Tibial artery (tissue), 4 donors: Measurements from ENCODE around the gene TOM1L2.

Experiments used
- DNase-seq, 2 donors: peaks; one replicate each; pipeline ENCODE4 v3.0.0-alpha.2; 2019
- H3K27ac ChIP-seq, 2 donors: fragments of 200-600 bp; sonication (generic) in 1 of 2; 1 replicate in 1 of 2; 2 replicates in 1 of 2; pipeline ENCODE4 v1.5.1; 2018 to 2019; ENCODE audit warnings: mild to moderate bottlenecking in 1 of 2
- H3K27me3 ChIP-seq, 2 donors: fragments of 200-600 bp; sonication (generic) in 1 of 2; one replicate each; pipeline versions ENCODE4 v1.5.1 to v1.6.0; 2016 to 2019
- H3K36me3 ChIP-seq, 3 donors: fragments of 200-600 bp; sonication (generic) in 2 of 3; one replicate each; pipeline ENCODE4 v1.5.1; 2016 to 2019; ENCODE audit warnings: mild to moderate bottlenecking in 2 of 3
- H3K4me1 ChIP-seq, 4 donors: fragments of 200-600 bp; sonication (generic) in 2 of 4; 1 replicate in 3 of 4; 2 replicates in 1 of 4; pipeline ENCODE4 v1.5.1; 2016 to 2019
- H3K4me3 ChIP-seq, 2 donors: fragments of 200-600 bp; sonication (generic) in 1 of 2; 1 replicate in 1 of 2; 2 replicates in 1 of 2; pipeline ENCODE4 v1.5.1; 2018 to 2019; ENCODE audit warnings: mild to moderate bottlenecking in 2 of 2
- H3K9me3 ChIP-seq, 3 donors: fragments of 200-600 bp; sonication (generic) in 1 of 3; one replicate each; pipeline ENCODE4 v1.5.1; 2016 to 2019
- CTCF ChIP-seq, 2 experiments: fragments of 200-600 bp in 1 of 2; fragments of 450-650 bp in 1 of 2; IDR thresholded peaks; one replicate each; pipeline ENCODE4 v1.5.1; 2017 to 2019; ENCODE audit warnings: antibody characterized with exemption in 2 of 2, mild to moderate bottlenecking in 1 of 2, moderate library complexity in 1 of 2
- intact Hi-C: fragments of 100-400 bp; cut with DNase I; formaldehyde crosslinking; loops from one replicate; pipeline ENCODE4 v1.15.0; 2023; ENCODE audit warnings: low total_unique reads

TOM1L2 gene

GRCh38 chr17:17989081-17989480 is 16.9 kb upstream of the TOM1L2 start:
- Histone ChIP-seq H3K27ac (no peak overlapping the region), H3K9me3 (no peaks in the 10 kb centered on the region), H3K4me1 (no peaks in the 10 kb centered on the region), H3K27me3 (no peaks in the 10 kb centered on the region), H3K36me3 (peaks cover 0 to 63% (median 0%) of the 10 kb centered on the region in 3 donors), H3K4me3 (no peak overlapping the region)
- no peak for TF ChIP-seq CTCF (IDR thresholded peaks at IDR 0.05)
- DNase-seq = no peak
- intact Hi-C loops = no loop called here

GRCh38 chr17:17988427-17988945 is 16.3 kb upstream of the TOM1L2 start:
- DNase-seq = no peak
- Histone ChIP-seq H3K9me3 (no peaks in the 10 kb centered on the region), H3K4me1 (no peaks in the 10 kb centered on the region), H3K27me3 (no peaks in the 10 kb centered on the region), H3K27ac (no peak overlapping the region), H3K36me3 (peaks cover 0 to 61% (median 0%) of the 10 kb centered on the region in 3 donors), H3K4me3 (no peak overlapping the region)
- no peak for TF ChIP-seq CTCF (IDR thresholded peaks at IDR 0.05)
- intact Hi-C loops = no loop called here

- H3K9me3 ChIP-seq = no peaks in the 10 kb centered on the region
- no peaks in the 10 kb centered on the region for H3K4me1 ChIP-seq
- no peak for DNase-seq
- H3K27ac ChIP-seq = no peak overlapping the region
- no peaks in the 10 kb centered on the region for H3K27me3 ChIP-seq
- TF ChIP-seq CTCF (IDR thresholded peaks at IDR 0.05) = no peak
- H3K36me3 ChIP-seq = peaks cover 0 to 56% (median 0%) of the 10 kb centered on the region in 3 donors
- intact Hi-C loops = no loop called here
- H3K4me3 ChIP-seq = no peak overlapping the region
Measured at GRCh38 chr17:17987901-17988300, 15.7 kb upstream of the TOM1L2 start.

GRCh38 chr17:17987187-17987896 is 15.1 kb upstream of the TOM1L2 start:
- DNase-seq = no peak
- Histone ChIP-seq H3K4me3 (no peak overlapping the region), H3K36me3 (peaks cover 0 to 50% (median 0%) of the 10 kb centered on the region in 3 donors), H3K9me3 (no peaks in the 10 kb centered on the region), H3K4me1 (no peaks in the 10 kb centered on the region), H3K27ac (no peak overlapping the region), H3K27me3 (no peaks in the 10 kb centered on the region)
- intact Hi-C loops = no loop called here
- no peak for TF ChIP-seq CTCF (IDR thresholded peaks at IDR 0.05)

GRCh38 chr17:17985555-17985954 is 13.4 kb upstream of the TOM1L2 start:
- Histone ChIP-seq H3K4me3 (no peak overlapping the region), H3K27me3 (no peaks in the 10 kb centered on the region), H3K27ac (no peak overlapping the region), H3K9me3 (no peaks in the 10 kb centered on the region), H3K36me3 (peaks cover 0 to 50% (median 0%) of the 10 kb centered on the region in 3 donors), H3K4me1 (no peaks in the 10 kb centered on the region)
- intact Hi-C loops = no loop called here
- no peak for TF ChIP-seq CTCF (IDR thresholded peaks at IDR 0.05)
- no peak for DNase-seq
